Measurements from ENCODE around the gene LSMEM2. TPM values are rescaled to one million over a fixed set of nuclear protein-coding genes. Genes with fewer than 3 reads are reported as not detected.

Gene LSMEM2
- total RNA-seq, 2 experiments from 2014 or later, result 0.22 TPM; not detected in 1

DNA sequence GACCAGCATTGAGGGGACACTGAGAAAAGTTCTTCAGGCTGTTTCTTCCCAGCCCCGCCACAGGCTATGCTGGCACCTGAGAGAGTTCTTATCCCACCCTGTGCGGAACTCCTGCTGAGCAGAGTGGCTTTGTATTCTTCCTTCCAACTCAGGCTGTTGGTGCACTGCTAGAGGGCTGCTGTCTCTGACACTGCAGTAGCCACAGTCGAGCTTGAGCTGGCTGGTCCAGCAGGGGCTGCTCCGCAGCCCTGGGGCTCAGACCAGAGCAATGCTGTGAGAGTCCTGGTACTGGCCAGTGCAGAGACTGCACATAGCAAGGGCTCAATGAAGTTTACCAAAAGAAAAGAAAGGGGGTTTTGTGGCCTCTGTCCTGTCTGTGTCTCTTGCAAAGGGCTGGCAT is 39.2 kb upstream of the LSMEM2 start:
- Mint-ChIP-seq H3K4me3 (peak overlapping the region; percentile 94), H3K27ac (peak overlapping the region; percentile 92), H3K9me3 (no peaks in the 10 kb centered on the region), H3K27me3 (no peaks in the 10 kb centered on the region), H3K4me1 (ENCODE audit: low read depth) (peaks cover 73% of the 10 kb centered on the region), H3K36me3 (ENCODE audit: low read depth) (peaks cover 56% of the 10 kb centered on the region)
- intact Hi-C loops (cut with DNase I, micrococcal nuclease), result loop anchor here in 1 of 2 experiments (5.0 kb wide), 1 partner anchor 98 kb away; no protein-coding TSS in a partner anchor
- Histone ChIP-seq H3K27ac (ENCODE audit: low read depth in 1 of 2, low read length in 2 of 2) (peak overlapping the region in 1 of 2 donors; percentile 80), H3K4me3 (ENCODE audit: low read length) (no peak overlapping the region), H3K4me1 (ENCODE audit: insufficient read depth, low read length) (peaks cover 81% of the 10 kb centered on the region), H3K9me3 (ENCODE audit: control insufficient read depth in 1 of 2, insufficient read depth in 1 of 2, low read length in 2 of 2) (no peaks in the 10 kb centered on the region), H3K27me3 (ENCODE audit: control insufficient read depth in 1 of 2, insufficient read depth in 2 of 2, low read length in 2 of 2) (no peaks in the 10 kb centered on the region), H3K36me3 (ENCODE audit: insufficient read depth, low read length) (peaks cover 40% of the 10 kb centered on the region)
- ATAC-seq (ENCODE audit: poor library complexity), result no peak
- ChIA-PET CTCF (interaction anchor here (0.8 to 2.2 kb wide), 3 partner anchors 11 to 45 kb away, joined by 3 to 6 read pairs (median 5); no protein-coding TSS in a partner anchor), POLR2A (interaction anchor here (1.4 kb wide), 1 partner anchor 21 kb away, joined by 4 read pairs; no protein-coding TSS in a partner anchor)
- TF ChIP-seq, protein P1, sequence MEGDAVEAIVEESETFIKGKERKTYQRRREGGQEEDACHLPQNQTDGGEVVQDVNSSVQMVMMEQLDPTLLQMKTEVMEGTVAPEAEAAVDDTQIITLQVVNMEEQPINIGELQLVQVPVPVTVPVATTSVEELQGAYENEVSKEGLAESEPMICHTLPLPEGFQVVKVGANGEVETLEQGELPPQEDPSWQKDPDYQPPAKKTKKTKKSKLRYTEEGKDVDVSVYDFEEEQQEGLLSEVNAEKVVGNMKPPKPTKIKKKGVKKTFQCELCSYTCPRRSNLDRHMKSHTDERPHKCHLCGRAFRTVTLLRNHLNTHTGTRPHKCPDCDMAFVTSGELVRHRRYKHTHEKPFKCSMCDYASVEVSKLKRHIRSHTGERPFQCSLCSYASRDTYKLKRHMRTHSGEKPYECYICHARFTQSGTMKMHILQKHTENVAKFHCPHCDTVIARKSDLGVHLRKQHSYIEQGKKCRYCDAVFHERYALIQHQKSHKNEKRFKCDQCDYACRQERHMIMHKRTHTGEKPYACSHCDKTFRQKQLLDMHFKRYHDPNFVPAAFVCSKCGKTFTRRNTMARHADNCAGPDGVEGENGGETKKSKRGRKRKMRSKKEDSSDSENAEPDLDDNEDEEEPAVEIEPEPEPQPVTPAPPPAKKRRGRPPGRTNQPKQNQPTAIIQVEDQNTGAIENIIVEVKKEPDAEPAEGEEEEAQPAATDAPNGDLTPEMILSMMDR (IDR thresholded peaks at IDR 0.05), result no peak
- no peak for DNase-seq

DNA sequence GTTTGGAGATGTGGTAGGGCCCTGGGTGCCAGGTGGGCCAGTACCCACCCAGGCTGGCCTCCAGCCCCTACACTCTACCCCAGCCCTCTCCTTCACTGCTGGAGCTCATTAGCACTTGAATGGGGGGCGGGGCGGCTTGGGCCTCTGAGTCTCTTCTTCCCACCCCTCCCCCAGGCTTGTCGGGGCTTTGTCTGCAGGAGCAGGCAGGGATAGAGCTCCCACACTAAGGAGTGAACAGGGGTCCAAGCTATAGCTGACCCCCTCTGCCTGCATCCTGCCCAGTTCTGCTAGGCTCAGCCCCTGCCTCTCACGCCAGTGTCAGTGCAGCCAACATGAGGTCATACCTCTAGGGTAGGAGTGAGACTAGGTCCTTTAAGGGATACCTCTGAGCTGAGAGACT is 37.7 kb upstream of the LSMEM2 start:
- ATAC-seq (ENCODE audit: poor library complexity) (no peak), DNase-seq (no peak)
- H3K4me3 ChIP-seq (ENCODE audit: low read length), result no peak overlapping the region
- Mint-ChIP-seq H3K4me3 (peak overlapping the region; percentile 71), H3K27me3 (no peaks in the 10 kb centered on the region), H3K27ac (peak overlapping the region; percentile 92), H3K4me1 (ENCODE audit: low read depth) (peaks cover 78% of the 10 kb centered on the region), H3K36me3 (ENCODE audit: low read depth) (peaks cover 53% of the 10 kb centered on the region), H3K9me3 (no peaks in the 10 kb centered on the region)
- intact Hi-C loops (cut with DNase I, micrococcal nuclease), result no loop called here
- TF ChIP-seq, protein P1 (IDR thresholded peaks at IDR 0.05), result no peak
- POLR2A ChIA-PET, result interaction anchor here (7.4 kb wide), 1 partner anchor 13 kb away, joined by 55 read pairs; no protein-coding TSS in a partner anchor
- peak overlapping the region; percentile 80 to 87 for H3K27ac ChIP-seq (ENCODE audit: low read depth in 1 of 2, low read length in 2 of 2)
- peaks cover 46% of the 10 kb centered on the region for H3K36me3 ChIP-seq (ENCODE audit: insufficient read depth, low read length)
- H3K27me3 ChIP-seq (ENCODE audit: control insufficient read depth in 1 of 2, insufficient read depth in 2 of 2, low read length in 2 of 2), result no peaks in the 10 kb centered on the region
- CTCF ChIA-PET, result interaction anchor here (4.1 kb wide), 1 partner anchor 14 kb away, joined by 24 read pairs; no protein-coding TSS in a partner anchor
- H3K9me3 ChIP-seq (ENCODE audit: control insufficient read depth in 1 of 2, insufficient read depth in 1 of 2, low read length in 2 of 2), result no peaks in the 10 kb centered on the region
- H3K4me1 ChIP-seq (ENCODE audit: insufficient read depth, low read length), result peaks cover 86% of the 10 kb centered on the region

DNA sequence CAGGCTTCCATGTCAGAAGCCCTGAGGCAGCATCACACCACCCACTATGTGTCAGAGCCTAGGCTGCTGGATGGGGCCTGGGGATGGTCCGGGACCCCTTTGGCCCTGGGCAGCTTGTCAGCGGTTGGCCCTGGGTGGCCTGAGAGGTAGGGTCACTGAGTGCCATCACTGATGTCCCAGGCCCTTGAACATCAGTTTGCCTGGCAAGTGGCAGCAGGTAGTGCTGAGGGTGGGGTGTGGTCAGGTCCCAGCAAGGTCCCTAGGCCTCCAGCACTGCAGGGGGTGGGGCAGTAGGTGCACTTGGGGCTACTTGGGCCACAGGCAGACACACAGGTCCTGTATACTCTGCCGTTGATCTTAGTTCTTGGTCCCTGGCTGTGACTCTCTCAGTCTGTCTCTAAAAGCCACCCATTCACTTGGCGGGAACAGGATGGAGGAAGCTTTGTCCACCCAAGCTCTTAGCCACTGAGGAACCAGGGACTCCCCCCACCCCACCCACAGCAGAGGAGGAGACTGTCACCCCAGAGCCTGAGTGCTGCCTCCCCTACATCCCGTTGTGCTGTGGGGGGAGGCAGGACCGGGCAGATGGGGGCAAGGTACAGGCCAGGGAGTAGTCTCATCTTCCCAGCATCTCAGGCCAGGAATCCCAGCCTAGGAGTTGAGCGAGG is 37.0 kb upstream of the LSMEM2 start:
- peaks cover 53% of the 10 kb centered on the region for H3K36me3 Mint-ChIP-seq (ENCODE audit: low read depth)
- intact Hi-C loops (cut with DNase I, micrococcal nuclease), result no loop called here
- DNase-seq, result peak in 1 of 14 experiments; percentile 22
- no peaks in the 10 kb centered on the region for H3K27me3 Mint-ChIP-seq
- H3K27me3 ChIP-seq (ENCODE audit: control insufficient read depth in 1 of 2, insufficient read depth in 2 of 2, low read length in 2 of 2), result no peaks in the 10 kb centered on the region
- H3K4me1 ChIP-seq (ENCODE audit: insufficient read depth, low read length), result peaks cover 92% of the 10 kb centered on the region
- no peak overlapping the region for H3K4me3 ChIP-seq (ENCODE audit: low read length)
- peak overlapping the region; percentile 80 to 87 for H3K27ac ChIP-seq (ENCODE audit: low read depth in 1 of 2, low read length in 2 of 2)
- ChIA-PET POLR2A (interaction anchor here (1.1 to 7.4 kb wide), 2 partner anchors 10 to 14 kb away, joined by 3 to 55 read pairs; no protein-coding TSS in a partner anchor), CTCF (interaction anchor here (4.1 to 5.9 kb wide), 2 partner anchors 15 to 47 kb away, joined by 24 to 53 read pairs; no protein-coding TSS in a partner anchor)
- no peaks in the 10 kb centered on the region for H3K9me3 ChIP-seq (ENCODE audit: control insufficient read depth in 1 of 2, insufficient read depth in 1 of 2, low read length in 2 of 2)
- no peaks in the 10 kb centered on the region for H3K9me3 Mint-ChIP-seq
- H3K36me3 ChIP-seq (ENCODE audit: insufficient read depth, low read length), result peaks cover 46% of the 10 kb centered on the region
- peak overlapping the region; percentile 82 for H3K4me3 Mint-ChIP-seq
- TF ChIP-seq, protein P1 (IDR thresholded peaks at IDR 0.05), result no peak
- peak overlapping the region; percentile 92 for H3K27ac Mint-ChIP-seq
- peaks cover 85% of the 10 kb centered on the region for H3K4me1 Mint-ChIP-seq (ENCODE audit: low read depth)
- ATAC-seq (ENCODE audit: poor library complexity), result no peak

Measured in CD4-positive, alpha-beta T cell (primary cell).